Activated T-cell treated with anti-CD3 and anti-CD28 coated beads, Interleukin-2, amount 50 U/mL, for 4 hours (primary cell): ENCODE measurements around the gene WNT3A. TPM values are rescaled to one million over a fixed set of nuclear protein-coding genes. Genes with fewer than 3 reads are reported as not detected.

Experiments used
- ATAC-seq, 2 donors: fragments of 200-7000 bp; cut with Tn5 transposase; one replicate each; pipeline ENCODE4 v1.10.0; 2021
- DNase-seq: peaks from one replicate; pipeline ENCODE4 v3.0.0-alpha.2; 2020
- H3K27me3 Mint-ChIP-seq: one replicate; pipeline ENCODE4 v1.8.0; 2021; ENCODE audit warnings: low read depth, mixed read lengths
- H3K36me3 Mint-ChIP-seq: one replicate; pipeline ENCODE4 v1.8.0; 2022; ENCODE audit warnings: mixed read lengths; ENCODE audit not compliant: insufficient read depth
- H3K4me1 Mint-ChIP-seq: one replicate; pipeline ENCODE4 v1.8.0; 2021; ENCODE audit warnings: low read depth, mixed read lengths
- H3K4me3 Mint-ChIP-seq: one replicate; pipeline ENCODE4 v1.8.0; 2021; ENCODE audit warnings: mild to moderate bottlenecking, moderate library complexity, mixed read lengths
- H3K9me3 Mint-ChIP-seq: one replicate; pipeline ENCODE4 v1.8.0; 2021; ENCODE audit warnings: mixed read lengths
- total RNA-seq, 3 donors: library from RNA; stranded (reverse); gene quantifications; one replicate each; pipeline ENCODE4 v1.2.1, GENCODE V29; 2021

Gene WNT3A
- total RNA-seq, 3 donors from 2014 or later = not detected

DNA sequence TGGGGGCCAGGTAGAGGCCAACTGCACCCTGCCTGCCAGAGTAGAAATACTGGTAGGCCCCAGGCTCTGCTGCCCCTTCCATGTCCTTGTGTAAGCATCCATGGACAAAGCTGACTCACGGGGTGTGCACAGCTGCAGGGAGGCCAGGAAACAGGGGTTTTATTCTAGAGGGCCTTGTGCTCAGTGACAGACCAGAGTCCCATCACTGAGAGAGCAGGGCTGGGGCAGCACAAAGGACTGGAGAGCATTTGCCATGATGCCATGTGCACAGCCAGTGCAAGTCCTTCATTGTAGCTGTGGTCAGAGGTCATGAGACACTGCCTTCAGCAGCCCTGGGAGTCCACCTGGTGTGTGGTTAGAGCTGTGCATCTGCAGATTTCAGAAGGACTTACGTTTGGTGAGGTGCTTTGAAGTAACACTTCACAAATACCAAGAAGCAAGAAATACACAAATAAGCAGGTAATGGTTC lies 83.8 kb downstream of the WNT3A start:
- Mint-ChIP-seq H3K9me3 (peaks cover 8% of the 10 kb centered on the region), H3K4me1 (peaks cover 82% of the 10 kb centered on the region), H3K27me3 (no peaks in the 10 kb centered on the region), H3K36me3 (peaks cover 41% of the 10 kb centered on the region), H3K4me3 (no peak overlapping the region)
- ATAC-seq = peak in 1 of 2 donors; percentile 3
- peak; percentile 3 for DNase-seq

- peaks cover 42% of the 10 kb centered on the region for H3K36me3 Mint-ChIP-seq
- no peaks in the 10 kb centered on the region for H3K27me3 Mint-ChIP-seq
- H3K9me3 Mint-ChIP-seq = peaks cover 8% of the 10 kb centered on the region
- ATAC-seq = no peak
- H3K4me3 Mint-ChIP-seq = no peak overlapping the region
- no peak for DNase-seq
- peaks cover 82% of the 10 kb centered on the region for H3K4me1 Mint-ChIP-seq
Measured at GRCh38 chr1:228091084-228091483, 84.3 kb downstream of the WNT3A start.

DNA sequence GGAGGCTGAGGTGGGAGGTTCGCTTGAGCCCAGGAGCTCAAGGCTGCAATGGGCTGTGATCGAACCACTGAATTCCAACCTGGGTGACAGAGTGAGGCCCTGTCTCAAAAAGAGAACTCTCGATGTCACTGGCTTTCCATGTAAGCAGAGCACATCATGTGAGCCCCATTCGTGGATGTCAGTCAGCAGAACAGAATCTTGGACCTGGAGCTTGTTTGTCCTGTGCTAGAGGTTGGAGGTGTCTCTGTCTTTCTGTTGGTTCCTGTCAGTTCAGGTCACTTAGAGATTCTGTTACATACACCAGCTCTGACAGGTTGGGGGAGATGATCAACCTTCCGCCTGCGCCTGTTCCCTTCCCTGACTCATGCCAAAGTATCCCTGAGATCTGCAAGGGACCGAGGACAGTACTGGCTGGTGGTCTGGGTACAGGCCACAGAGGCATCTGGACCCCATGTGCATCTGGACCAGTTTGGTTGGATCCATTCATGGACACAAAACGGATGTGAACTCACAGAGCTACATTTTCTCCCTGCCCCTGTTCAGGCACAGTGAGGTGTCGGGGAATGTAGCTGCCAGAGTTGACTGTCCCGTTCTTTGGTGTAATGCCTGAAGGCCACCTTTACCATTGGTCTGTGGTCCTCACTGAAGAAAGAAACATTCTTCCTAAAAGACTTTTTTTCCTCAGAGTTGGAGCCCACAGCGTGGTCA lies 85.7 kb downstream of the WNT3A start:
- Mint-ChIP-seq H3K36me3 (peaks cover 42% of the 10 kb centered on the region), H3K9me3 (peaks cover 8% of the 10 kb centered on the region), H3K4me3 (no peak overlapping the region), H3K27me3 (no peaks in the 10 kb centered on the region), H3K4me1 (peaks cover 72% of the 10 kb centered on the region)
- no peak for DNase-seq
- ATAC-seq = no peak

DNA sequence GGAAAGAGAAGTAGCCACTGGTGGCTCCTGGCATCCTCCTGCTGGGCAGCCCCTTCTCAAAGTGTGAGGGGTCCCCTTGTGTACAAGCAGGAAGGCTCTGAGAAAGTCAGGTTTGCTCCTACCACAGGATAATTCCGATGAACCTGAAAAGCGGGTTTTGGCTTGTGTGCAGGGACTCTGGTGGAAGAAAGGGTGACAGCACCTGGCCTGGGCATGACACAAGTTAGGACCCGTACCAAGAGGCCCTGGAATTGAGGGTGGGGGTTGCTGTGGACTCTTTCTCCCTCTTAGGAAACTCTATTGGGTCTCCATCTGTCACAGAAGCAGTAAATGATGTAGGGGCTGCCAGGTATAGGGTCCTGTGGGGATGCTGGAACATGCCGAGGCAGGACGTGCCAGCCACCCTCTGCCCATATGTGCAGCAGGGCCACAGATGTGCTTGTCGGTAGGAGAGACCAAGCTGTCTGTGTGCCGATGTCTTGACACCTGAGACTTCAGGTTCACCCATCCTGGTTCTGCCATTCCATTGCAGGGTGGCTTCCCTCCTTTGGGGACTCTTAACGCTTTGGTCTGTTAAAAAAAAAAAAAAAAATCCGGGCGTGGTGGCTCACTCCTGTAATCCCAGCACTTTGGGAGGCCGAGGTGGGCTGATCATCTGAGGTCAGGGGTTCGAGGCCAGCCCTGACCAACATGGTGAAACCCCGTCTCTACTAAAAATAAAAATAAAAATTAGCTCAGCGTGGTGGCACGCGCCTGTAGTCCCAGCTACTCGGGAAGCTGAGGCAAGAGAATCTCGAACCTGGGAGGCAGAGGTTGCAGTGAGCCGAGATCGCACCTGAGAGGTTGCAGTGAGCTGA lies 86.5 kb downstream of the WNT3A start:
- Mint-ChIP-seq H3K9me3 (peaks cover 8% of the 10 kb centered on the region), H3K36me3 (peaks cover 40% of the 10 kb centered on the region), H3K4me1 (peaks cover 65% of the 10 kb centered on the region), H3K4me3 (no peak overlapping the region), H3K27me3 (no peaks in the 10 kb centered on the region)
- DNase-seq (no peak), ATAC-seq (no peak)

- DNase-seq = no peak
- peaks cover 8% of the 10 kb centered on the region for H3K9me3 Mint-ChIP-seq
- ATAC-seq = no peak
- H3K4me1 Mint-ChIP-seq = peaks cover 52% of the 10 kb centered on the region
- peaks cover 39% of the 10 kb centered on the region for H3K36me3 Mint-ChIP-seq
- no peaks in the 10 kb centered on the region for H3K27me3 Mint-ChIP-seq
- no peak overlapping the region for H3K4me3 Mint-ChIP-seq
Measured at GRCh38 chr1:228094432-228095016, 87.7 kb downstream of the WNT3A start.

DNA sequence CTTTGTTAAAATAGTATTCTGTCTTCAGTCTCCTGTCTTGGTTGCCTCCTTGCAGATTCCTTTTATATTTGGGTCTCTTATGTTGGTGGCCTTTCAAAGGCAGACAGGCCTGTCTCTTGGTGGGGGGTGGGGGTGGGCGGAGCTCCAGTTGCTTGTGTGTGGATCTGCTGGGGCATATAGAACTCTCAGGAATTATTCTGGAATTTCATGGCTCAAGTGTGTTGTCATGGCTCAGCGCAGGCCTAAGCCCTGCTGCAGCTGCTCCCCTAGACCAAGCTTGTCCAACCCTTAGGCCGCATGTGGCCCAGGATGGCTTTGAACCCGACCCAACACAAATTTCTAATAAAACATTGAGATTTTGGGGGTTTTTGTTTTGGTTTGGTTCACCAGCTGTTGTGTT lies 88.4 kb downstream of the WNT3A start:
- Mint-ChIP-seq H3K4me1 (peaks cover 46% of the 10 kb centered on the region), H3K27me3 (no peaks in the 10 kb centered on the region), H3K36me3 (peaks cover 42% of the 10 kb centered on the region), H3K9me3 (peaks cover 8% of the 10 kb centered on the region), H3K4me3 (no peak overlapping the region)
- DNase-seq = no peak
- ATAC-seq = no peak

- peaks cover 8% of the 10 kb centered on the region for H3K9me3 Mint-ChIP-seq
- H3K36me3 Mint-ChIP-seq = peaks cover 42% of the 10 kb centered on the region
- peaks cover 38% of the 10 kb centered on the region for H3K4me1 Mint-ChIP-seq
- ATAC-seq (no peak), DNase-seq (no peak)
- H3K4me3 Mint-ChIP-seq = no peak overlapping the region
- H3K27me3 Mint-ChIP-seq = no peaks in the 10 kb centered on the region
Measured at GRCh38 chr1:228095938-228096337, 89.1 kb downstream of the WNT3A start.

GRCh38 chr1:228096416-228097332 lies 89.9 kb downstream of the WNT3A start:
- Mint-ChIP-seq H3K4me1 (peaks cover 36% of the 10 kb centered on the region), H3K27me3 (no peaks in the 10 kb centered on the region), H3K4me3 (no peak overlapping the region), H3K36me3 (peaks cover 42% of the 10 kb centered on the region), H3K9me3 (peaks cover 8% of the 10 kb centered on the region)
- ATAC-seq (peak in 1 of 2 donors; percentile 12), DNase-seq (no peak)

DNA sequence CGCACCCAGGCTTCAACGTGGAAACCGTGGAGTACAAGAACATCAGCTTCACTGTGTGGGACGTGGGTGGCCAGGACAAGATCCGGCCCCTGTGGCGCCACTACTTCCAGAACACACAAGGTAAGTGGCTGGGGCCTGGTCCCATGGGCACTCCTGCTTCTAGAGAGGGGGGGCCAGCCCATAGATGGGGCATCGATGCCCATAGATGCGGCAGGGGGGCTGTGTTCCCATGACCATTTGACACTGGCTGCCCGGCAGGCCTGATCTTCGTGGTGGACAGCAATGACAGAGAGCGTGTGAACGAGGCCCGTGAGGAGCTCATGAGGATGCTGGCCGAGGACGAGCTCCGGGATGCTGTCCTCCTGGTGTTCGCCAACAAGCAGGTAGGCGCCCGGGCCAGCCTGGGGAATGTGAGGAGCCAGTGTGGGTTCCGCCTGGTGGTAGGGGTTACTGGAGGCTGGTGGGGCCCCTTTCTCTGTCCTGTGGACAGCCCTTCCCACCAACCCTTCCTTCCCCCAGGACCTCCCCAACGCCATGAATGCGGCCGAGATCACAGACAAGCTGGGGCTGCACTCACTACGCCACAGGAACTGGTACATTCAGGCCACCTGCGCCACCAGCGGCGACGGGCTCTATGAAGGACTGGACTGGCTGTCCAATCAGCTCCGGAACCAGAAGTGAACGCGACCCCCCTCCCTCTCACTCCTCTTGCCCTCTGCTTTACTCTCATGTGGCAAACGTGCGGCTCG lies 90.7 kb downstream of the WNT3A start:
- H3K27me3 Mint-ChIP-seq = no peaks in the 10 kb centered on the region
- DNase-seq (no peak), ATAC-seq (no peak)
- H3K4me1 Mint-ChIP-seq = peaks cover 29% of the 10 kb centered on the region
- H3K4me3 Mint-ChIP-seq = no peak overlapping the region
- H3K36me3 Mint-ChIP-seq = peaks cover 37% of the 10 kb centered on the region
- H3K9me3 Mint-ChIP-seq = peaks cover 8% of the 10 kb centered on the region

DNA sequence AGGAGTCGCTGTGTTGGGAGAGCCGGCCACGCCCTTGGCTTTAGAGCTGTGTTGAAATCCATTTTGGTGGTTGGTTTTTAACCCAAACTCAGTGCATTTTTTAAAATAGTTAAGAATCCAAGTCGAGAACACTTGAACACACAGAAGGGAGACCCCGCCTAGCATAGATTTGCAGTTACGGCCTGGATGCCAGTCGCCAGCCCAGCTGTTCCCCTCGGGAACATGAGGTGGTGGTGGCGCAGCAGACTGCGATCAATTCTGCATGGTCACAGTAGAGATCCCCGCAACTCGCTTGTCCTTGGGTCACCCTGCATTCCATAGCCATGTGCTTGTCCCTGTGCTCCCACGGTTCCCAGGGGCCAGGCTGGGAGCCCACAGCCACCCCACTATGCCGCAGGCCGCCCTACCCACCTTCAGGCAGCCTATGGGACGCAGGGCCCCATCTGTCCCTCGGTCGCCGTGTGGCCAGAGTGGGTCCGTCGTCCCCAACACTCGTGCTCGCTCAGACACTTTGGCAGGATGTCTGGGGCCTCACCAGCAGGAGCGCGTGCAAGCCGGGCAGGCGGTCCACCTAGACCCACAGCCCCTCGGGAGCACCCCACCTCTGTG lies 91.6 kb downstream of the WNT3A start:
- Mint-ChIP-seq H3K36me3 (peaks cover 33% of the 10 kb centered on the region), H3K9me3 (peaks cover 8% of the 10 kb centered on the region), H3K27me3 (no peaks in the 10 kb centered on the region), H3K4me3 (no peak overlapping the region), H3K4me1 (peaks cover 28% of the 10 kb centered on the region)
- DNase-seq = no peak
- ATAC-seq = no peak

DNA sequence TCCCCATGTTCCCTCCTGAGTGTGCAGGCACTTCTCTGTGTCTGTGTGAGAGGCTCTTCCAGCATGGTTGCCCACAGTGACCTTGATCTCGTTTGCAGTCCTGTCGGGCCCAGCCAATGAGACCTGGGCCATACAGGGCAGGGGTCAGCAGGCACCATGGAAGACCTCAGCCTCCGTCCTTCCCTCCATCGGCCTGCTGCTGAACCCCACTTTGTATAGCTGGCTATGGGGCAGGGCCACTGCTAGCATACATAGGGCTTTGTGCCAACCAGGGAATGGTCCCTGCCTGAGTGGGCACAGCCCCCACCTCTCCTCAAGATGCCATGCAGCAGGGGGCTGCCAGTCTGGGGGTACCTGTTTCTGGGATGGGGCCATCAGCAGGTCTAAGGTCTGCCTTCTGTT lies 92.5 kb downstream of the WNT3A start:
- Mint-ChIP-seq H3K4me3 (no peak overlapping the region), H3K9me3 (peaks cover 8% of the 10 kb centered on the region), H3K27me3 (no peaks in the 10 kb centered on the region), H3K36me3 (peaks cover 30% of the 10 kb centered on the region), H3K4me1 (peaks cover 32% of the 10 kb centered on the region)
- no peak for ATAC-seq
- no peak for DNase-seq

GRCh38 chr1:228100822-228101613 lies 94.2 kb downstream of the WNT3A start:
- Mint-ChIP-seq H3K9me3 (no peaks in the 10 kb centered on the region), H3K36me3 (peaks cover 16% of the 10 kb centered on the region), H3K4me1 (peaks cover 20% of the 10 kb centered on the region), H3K27me3 (no peaks in the 10 kb centered on the region), H3K4me3 (peak overlapping the region; percentile 78)
- DNase-seq (no peak), ATAC-seq (no peak)
